NB4 (cell line): ENCODE data around the gene CD300LF.

Experiments
- MAX ChIP-seq: IDR thresholded peaks from 2 replicates; pipeline ENCODE4 v1.6.1; 2011; ENCODE audit warnings: low read depth, low read length
- MYC ChIP-seq: IDR thresholded peaks from 2 replicates; pipeline ENCODE4 v1.6.1; 2011; ENCODE audit warnings: low read depth, low read length
- POLR2A ChIP-seq: IDR thresholded peaks from 2 replicates; pipeline ENCODE4 v1.6.1; 2011; ENCODE audit warnings: mild to moderate bottlenecking; ENCODE audit not compliant: insufficient read length; ENCODE audit errors: extremely low read depth
- TF ChIP-seq, protein P1 (sequence below): IDR thresholded peaks from one replicate; pipeline ENCODE4 v1.5.1; 2012; ENCODE audit warnings: low read depth, low read length

DNA sequence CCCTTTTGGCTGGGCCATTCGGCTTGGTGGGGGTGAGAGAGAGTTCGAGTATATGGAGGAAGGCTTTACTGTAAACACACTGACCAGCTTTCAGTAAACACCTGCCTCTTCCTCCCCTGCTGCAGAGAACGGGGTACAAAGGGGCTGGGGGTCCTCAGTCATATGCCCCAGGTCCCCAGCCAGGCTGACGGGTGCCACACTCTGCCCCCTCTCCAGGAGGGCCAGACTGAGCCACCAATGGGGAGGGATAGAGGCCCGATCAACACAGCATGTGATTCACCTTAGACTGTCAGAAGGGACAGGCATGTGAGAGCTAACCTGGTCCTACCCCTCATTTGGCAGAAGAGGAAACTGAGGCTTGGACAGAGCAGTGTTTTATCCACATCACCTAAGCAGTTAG is 48.7 kb upstream of the CD300LF start:
- TF ChIP-seq, protein P1, sequence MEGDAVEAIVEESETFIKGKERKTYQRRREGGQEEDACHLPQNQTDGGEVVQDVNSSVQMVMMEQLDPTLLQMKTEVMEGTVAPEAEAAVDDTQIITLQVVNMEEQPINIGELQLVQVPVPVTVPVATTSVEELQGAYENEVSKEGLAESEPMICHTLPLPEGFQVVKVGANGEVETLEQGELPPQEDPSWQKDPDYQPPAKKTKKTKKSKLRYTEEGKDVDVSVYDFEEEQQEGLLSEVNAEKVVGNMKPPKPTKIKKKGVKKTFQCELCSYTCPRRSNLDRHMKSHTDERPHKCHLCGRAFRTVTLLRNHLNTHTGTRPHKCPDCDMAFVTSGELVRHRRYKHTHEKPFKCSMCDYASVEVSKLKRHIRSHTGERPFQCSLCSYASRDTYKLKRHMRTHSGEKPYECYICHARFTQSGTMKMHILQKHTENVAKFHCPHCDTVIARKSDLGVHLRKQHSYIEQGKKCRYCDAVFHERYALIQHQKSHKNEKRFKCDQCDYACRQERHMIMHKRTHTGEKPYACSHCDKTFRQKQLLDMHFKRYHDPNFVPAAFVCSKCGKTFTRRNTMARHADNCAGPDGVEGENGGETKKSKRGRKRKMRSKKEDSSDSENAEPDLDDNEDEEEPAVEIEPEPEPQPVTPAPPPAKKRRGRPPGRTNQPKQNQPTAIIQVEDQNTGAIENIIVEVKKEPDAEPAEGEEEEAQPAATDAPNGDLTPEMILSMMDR: no peak
- TF ChIP-seq POLR2A (no peak), MAX (no peak), MYC (no peak)
